HEK293T (cell line): ENCODE measurements around the gene ZDHHC8.

Source experiments
- ARNT ChIP-seq: fragments of 450-650 bp; IDR thresholded peaks from 2 replicates; pipeline ENCODE4 v1.6.1; 2017; ENCODE audit warnings: mild to moderate bottlenecking
- BHLHE40 ChIP-seq: fragments of 450-650 bp; IDR thresholded peaks from 2 replicates; pipeline ENCODE4 v1.6.1; 2016; ENCODE audit warnings: mild to moderate bottlenecking, moderate library complexity, borderline replicate concordance
- CTBP1 ChIP-seq: fragments of 450-650 bp; IDR thresholded peaks from 2 replicates; pipeline ENCODE4 v1.6.1; 2016; ENCODE audit warnings: borderline replicate concordance
- FOXA1 ChIP-seq: fragments of 450-650 bp; IDR thresholded peaks from 2 replicates; pipeline ENCODE4 v1.6.1; 2016; ENCODE audit warnings: mild to moderate bottlenecking
- FOXK2 ChIP-seq: fragments of 450-650 bp; IDR thresholded peaks from 2 replicates; pipeline ENCODE4 v1.6.1; 2016; ENCODE audit warnings: mild to moderate bottlenecking
- HDGF ChIP-seq: fragments of 450-650 bp; IDR thresholded peaks from 2 replicates; pipeline ENCODE4 v1.6.1; 2017; ENCODE audit warnings: antibody characterized with exemption, borderline replicate concordance
- L3MBTL2 ChIP-seq: fragments of 450-650 bp; conservative IDR thresholded peaks from 2 replicates; pipeline ENCODE4 v1.6.1; 2016; ENCODE audit warnings: mild to moderate bottlenecking
- SP1 ChIP-seq: fragments of 450-650 bp; IDR thresholded peaks from 2 replicates; pipeline ENCODE4 v1.6.1; 2017
- SUZ12 ChIP-seq: fragments of 450-650 bp; IDR thresholded peaks from 2 replicates; pipeline ENCODE4 v1.6.1; 2016; ENCODE audit warnings: mild to moderate bottlenecking
- ZNF384 ChIP-seq: fragments of 450-650 bp; IDR thresholded peaks from 2 replicates; pipeline ENCODE4 v1.6.1; 2016
- TF ChIP-seq, protein P1 (sequence below): fragments of 450-650 bp; IDR thresholded peaks from 2 replicates; pipeline ENCODE4 v1.6.1; 2016

GRCh38 chr22:20085651-20086050, 46.0 kb upstream of the ZDHHC8 start:
- TF ChIP-seq L3MBTL2 (no peak), CTBP1 (no peak), BHLHE40 (no peak), SP1 (no peak), SUZ12 (no peak), ZNF384 (no peak), FOXK2 (no peak), ARNT (no peak), HDGF (no peak), FOXA1 (no peak)
- TF ChIP-seq, protein P1, sequence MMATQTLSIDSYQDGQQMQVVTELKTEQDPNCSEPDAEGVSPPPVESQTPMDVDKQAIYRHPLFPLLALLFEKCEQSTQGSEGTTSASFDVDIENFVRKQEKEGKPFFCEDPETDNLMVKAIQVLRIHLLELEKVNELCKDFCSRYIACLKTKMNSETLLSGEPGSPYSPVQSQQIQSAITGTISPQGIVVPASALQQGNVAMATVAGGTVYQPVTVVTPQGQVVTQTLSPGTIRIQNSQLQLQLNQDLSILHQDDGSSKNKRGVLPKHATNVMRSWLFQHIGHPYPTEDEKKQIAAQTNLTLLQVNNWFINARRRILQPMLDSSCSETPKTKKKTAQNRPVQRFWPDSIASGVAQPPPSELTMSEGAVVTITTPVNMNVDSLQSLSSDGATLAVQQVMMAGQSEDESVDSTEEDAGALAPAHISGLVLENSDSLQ: no peak
